NB4 (cell line): ENCODE results near the gene UFD1.
A peak's percentile ranks its signal among the peaks of the same experiment; 100 is the strongest.

Source experiments
- DNase-seq: peaks from one replicate; pipeline ENCODE4 v3.0.0; 2010; ENCODE audit warnings: low read depth
- H3K4me3 ChIP-seq: one replicate; pipeline ENCODE4 v1.5.1; 2011; ENCODE audit warnings: mild to moderate bottlenecking, low read depth, low read length, moderate library complexity
- CTCF ChIP-seq: IDR thresholded peaks from one replicate; pipeline ENCODE4 v1.5.1; 2012; ENCODE audit warnings: low read depth, low read length
- MAX ChIP-seq: IDR thresholded peaks from 2 replicates; pipeline ENCODE4 v1.6.1; 2011; ENCODE audit warnings: low read depth, low read length
- MYC ChIP-seq: IDR thresholded peaks from 2 replicates; pipeline ENCODE4 v1.6.1; 2011; ENCODE audit warnings: low read depth, low read length
- POLR2A ChIP-seq: IDR thresholded peaks from 2 replicates; pipeline ENCODE4 v1.6.1; 2011; ENCODE audit warnings: mild to moderate bottlenecking; ENCODE audit not compliant: insufficient read length; ENCODE audit errors: extremely low read depth

UFD1 gene

GRCh38 chr22:19505735-19506126, 26.7 kb upstream of the UFD1 start:
- TF ChIP-seq CTCF: no peak
- no peak for TF ChIP-seq POLR2A
- no peak for TF ChIP-seq MAX
- no peak for TF ChIP-seq MYC
- DNase-seq: no peak
- H3K4me3 ChIP-seq: no peak overlapping the region

GRCh38 chr22:19504900-19505734, 26.1 kb upstream of the UFD1 start:
- DNase-seq: no peak
- no peak overlapping the region for H3K4me3 ChIP-seq
- no peak for TF ChIP-seq CTCF
- no peak for TF ChIP-seq POLR2A
- no peak for TF ChIP-seq MAX
- TF ChIP-seq MYC: no peak

- no peak for TF ChIP-seq MAX
- no peak for TF ChIP-seq MYC
- no peak overlapping the region for H3K4me3 ChIP-seq
- DNase-seq: peak; percentile 37
Measured at GRCh38 chr22:19503869-19504268, 24.9 kb upstream of the UFD1 start.

GRCh38 chr22:19503367-19503766, 24.4 kb upstream of the UFD1 start:
- no peak overlapping the region for H3K4me3 ChIP-seq

GRCh38 chr22:19501897-19502447, 23.0 kb upstream of the UFD1 start:
- TF ChIP-seq CTCF: no peak
- no peak for TF ChIP-seq MAX
- TF ChIP-seq POLR2A: no peak
- TF ChIP-seq MYC: no peak
- no peak for DNase-seq
- H3K4me3 ChIP-seq: no peak overlapping the region

More at GRCh38 chr22:19503367-19503766, 24.4 kb upstream of the UFD1 start:
- no peak for DNase-seq
- TF ChIP-seq POLR2A (no peak), MAX (no peak), MYC (no peak), CTCF (no peak)

GRCh38 chr22:19499880-19500242, 20.9 kb upstream of the UFD1 start:
- TF ChIP-seq MYC (no peak), POLR2A (no peak), MAX (no peak), CTCF (no peak)
- no peak for DNase-seq

More at GRCh38 chr22:19499880-19500242, 20.9 kb upstream of the UFD1 start:
- no peak overlapping the region for H3K4me3 ChIP-seq
